CD4-positive, alpha-beta T cell treated with Interleukin-6 at 100 ng/mL for 8 hours (primary cell): ENCODE data around the gene ZYG11B.
"Not testable (repeated sequence)": the region's sequence is repeated elsewhere in the genome, so short reads cannot be mapped to it uniquely, and the experiment has no call there.

ENCODE experiments used
- DNase-seq: peaks from one replicate; pipeline ENCODE4 v3.0.0-alpha.2; 2020; ENCODE audit warnings: mixed read lengths, low spot score

The ZYG11B gene

GRCh38 chr1:52707927-52708655 is 18.2 kb upstream of the ZYG11B start:
- no peak for DNase-seq

GRCh38 chr1:52709016-52709415 is 17.2 kb upstream of the ZYG11B start:
- DNase-seq = no peak

GRCh38 chr1:52713590-52713989 is 12.7 kb upstream of the ZYG11B start:
- DNase-seq = no peak

- not testable (repeated sequence) for DNase-seq
Observed at GRCh38 chr1:52715296-52715695, 11.0 kb upstream of the ZYG11B start.

GRCh38 chr1:52723260-52723659 is 3.0 kb upstream of the ZYG11B start:
- DNase-seq = no peak

- no peak for DNase-seq
Observed at GRCh38 chr1:52725903-52726264, 369 bp upstream of the ZYG11B start.

- DNase-seq = no peak
Observed at GRCh38 chr1:52727114-52727586, 897 bp downstream of the ZYG11B start.

GRCh38 chr1:52727956-52728656 is 1.9 kb downstream of the ZYG11B start:
- DNase-seq = no peak

- DNase-seq = no peak
Observed at GRCh38 chr1:52733368-52733767, 7.1 kb downstream of the ZYG11B start.

GRCh38 chr1:52735371-52735770 is 9.1 kb downstream of the ZYG11B start:
- DNase-seq = not testable (repeated sequence)

GRCh38 chr1:52738148-52738547 is 11.9 kb downstream of the ZYG11B start:
- DNase-seq = no peak

- DNase-seq = no peak
Observed at GRCh38 chr1:52738893-52739292, 12.6 kb downstream of the ZYG11B start.

- no peak for DNase-seq
Observed at GRCh38 chr1:52739699-52740467, 13.6 kb downstream of the ZYG11B start.

- no peak for DNase-seq
Observed at GRCh38 chr1:52741259-52741658, 15.0 kb downstream of the ZYG11B start.

- DNase-seq = no peak
Observed at GRCh38 chr1:52746189-52746588, 19.9 kb downstream of the ZYG11B start.

GRCh38 chr1:52747450-52747849 is 21.2 kb downstream of the ZYG11B start:
- no peak for DNase-seq

GRCh38 chr1:52748119-52748518 is 21.9 kb downstream of the ZYG11B start:
- no peak for DNase-seq

GRCh38 chr1:52749496-52749895 is 23.2 kb downstream of the ZYG11B start:
- DNase-seq = not testable (repeated sequence)

GRCh38 chr1:52750139-52750538 is 23.9 kb downstream of the ZYG11B start:
- DNase-seq = not testable (repeated sequence)

GRCh38 chr1:52751589-52752483 is 25.6 kb downstream of the ZYG11B start:
- DNase-seq = no peak

- no peak for DNase-seq
Observed at GRCh38 chr1:52752484-52752826, 26.2 kb downstream of the ZYG11B start.

GRCh38 chr1:52753169-52753568 is 26.9 kb downstream of the ZYG11B start:
- no peak for DNase-seq
